NK-92 treated with Interleukin-12 subunit alpha and Interleukin-12 subunit beta, amount 100 ng/mL, for 24 hours (cell line): Measurements from ENCODE around the gene DST.

ENCODE experiments used
- DNase-seq: peaks from one replicate; lab custom pipeline; 2025; lab: John Stamatoyannopoulos, UW

DST gene

DNA sequence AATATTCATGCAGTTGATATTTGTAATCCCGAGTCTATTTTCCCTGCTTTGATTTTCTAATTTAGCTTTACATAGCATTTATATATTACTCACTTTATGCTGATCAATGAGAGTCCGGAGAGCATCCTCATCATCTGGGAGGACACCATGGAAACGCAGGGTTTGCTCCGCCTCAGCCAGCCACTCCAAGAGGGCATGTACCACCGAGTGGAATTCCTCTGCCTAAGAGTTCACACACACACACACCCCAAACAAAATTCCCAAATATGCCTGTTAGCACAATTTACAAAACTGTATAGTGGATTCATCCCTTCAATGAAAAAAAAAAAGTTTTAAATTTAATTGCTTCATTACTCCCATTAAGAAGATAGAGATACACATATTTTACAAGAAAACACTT, 160.7 kb downstream of the DST start:
- no peak for DNase-seq

DNA sequence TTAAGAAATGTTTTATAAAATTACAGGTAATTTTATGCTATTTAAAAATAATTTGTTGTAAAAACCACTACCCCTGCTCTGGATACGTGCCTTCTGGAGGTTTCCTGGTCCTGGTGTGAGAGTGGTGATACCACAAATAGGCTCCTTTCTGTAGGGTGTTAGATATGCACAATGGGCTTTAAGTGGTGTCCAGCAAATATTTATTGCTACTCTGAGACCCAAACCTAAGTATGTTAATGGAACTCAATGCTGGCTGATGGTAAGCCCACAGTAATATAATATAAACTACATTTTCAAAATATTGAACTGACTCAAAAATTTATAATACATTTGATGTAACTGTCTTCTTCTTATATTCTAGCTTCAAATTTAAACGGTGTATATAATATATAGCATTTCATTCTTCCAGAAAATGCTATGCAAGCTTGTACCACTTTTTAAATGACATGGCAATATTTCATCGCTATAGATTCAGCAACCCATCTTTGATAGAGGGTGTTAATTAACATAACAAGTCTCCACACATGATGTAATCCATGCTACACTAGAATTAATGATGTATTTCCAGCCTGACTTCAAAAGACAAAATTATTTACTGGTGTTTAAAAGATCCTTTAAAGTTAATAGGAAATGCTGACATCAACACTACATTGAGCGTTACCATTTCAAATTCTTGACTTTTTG, 161.9 kb downstream of the DST start:
- DNase-seq: no peak

DNA sequence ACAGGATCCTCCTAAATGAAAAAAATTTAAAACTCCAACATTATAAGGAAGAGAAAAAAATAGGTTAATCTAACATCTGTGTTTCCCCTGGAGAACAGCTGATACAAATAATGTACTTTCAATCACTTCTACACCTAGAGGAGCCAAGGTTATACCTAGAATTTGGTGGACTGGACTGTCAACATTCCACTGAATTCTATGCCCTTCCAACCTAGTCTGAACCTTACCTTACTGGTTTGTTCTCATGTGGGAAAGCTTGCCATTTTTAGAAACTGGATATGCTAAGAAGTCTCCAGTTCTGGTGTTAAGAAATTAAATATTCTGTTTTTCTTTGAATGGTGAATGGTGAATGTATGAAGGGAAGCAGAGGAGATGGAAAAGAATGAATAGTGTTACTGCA, 162.4 kb downstream of the DST start:
- DNase-seq: no peak

DNA sequence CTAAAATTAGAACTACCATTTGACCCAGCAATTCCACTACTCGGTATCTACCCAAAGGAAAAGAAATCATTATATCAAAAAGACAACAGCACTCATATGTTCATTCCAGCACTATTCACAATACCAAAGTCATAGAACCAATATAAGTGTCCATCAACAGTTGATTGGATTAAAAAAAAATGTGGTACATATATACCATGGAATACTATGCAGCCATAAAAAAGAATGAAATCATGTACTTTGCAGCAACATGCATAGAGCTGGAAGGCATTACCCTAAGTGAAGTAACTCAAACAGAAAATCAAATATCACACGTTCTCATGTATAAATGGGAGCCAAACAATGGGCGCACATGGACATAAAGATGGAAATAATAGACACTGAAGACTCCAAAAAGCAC, 163.3 kb downstream of the DST start:
- no peak for DNase-seq

DNA sequence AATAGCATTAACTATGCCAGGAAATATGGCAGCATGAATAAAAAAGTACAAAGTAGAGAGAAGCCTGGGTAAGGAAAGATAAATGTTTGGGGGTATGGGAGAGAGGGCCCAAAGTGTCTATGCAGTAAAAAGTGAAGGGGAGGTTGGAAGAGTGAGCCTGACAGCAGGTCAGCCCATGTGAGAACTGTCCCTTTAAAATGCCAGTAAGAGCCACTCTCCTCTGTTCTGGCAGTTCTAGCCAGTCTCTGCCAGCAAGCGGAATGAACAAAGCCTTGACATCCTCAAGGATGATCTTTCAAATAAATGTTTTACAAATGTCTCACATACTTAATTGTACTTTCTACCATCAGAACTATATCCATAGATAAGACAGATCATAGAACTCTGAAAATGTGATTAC, 164.5 kb downstream of the DST start:
- no peak for DNase-seq

DNA sequence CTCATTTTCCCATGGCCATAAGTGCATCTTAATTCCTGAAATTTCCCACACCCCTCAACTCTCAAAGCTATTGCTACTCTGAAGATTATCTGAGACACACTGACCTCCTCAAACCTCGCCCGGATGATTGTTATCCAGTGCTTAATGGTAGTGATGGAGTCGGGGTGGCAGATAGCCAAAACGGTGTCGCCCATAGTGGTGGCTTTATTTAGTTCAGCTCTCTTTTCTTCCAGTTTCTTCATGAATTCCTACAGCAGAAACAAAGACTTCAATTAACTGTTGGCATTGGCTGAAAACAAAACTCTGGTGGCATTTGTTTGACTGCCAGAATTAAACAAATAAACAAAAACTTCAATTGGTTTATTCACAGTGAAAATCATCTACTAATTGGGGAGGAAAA, 165.4 kb downstream of the DST start:
- DNase-seq: no peak

DNA sequence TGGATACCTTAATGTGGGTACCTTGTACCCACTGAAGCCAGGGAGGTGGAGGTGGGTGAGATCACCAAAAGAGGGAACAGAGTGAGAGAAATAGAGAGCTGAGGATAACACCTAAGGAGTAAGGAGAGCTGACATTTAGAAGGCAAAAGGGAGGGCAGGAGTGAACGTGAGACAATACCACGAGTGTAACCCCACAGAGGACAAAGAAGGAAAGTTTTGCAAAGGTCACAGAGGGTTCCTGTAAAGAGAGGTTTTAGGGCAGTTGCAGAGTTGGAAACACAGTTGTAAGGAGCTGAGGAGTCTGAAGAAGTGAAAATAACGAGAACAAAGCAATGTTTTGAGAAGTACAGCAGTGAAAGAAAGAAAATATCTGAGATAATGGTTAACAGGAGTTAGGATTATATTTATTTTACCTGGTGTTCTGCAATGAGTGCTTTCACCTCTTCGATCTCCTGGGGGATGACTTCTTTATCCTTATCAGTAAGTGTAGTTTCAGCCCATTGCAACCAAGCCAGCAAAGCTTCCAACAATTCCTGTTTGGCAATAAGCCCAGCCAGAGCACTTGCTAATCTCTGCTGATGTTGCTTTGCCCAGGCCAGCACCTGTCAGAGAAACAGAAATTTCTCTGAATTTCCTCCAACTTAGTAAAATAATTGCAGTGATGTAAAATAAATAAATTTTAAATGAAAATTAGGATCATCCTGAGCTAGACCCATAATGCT, 166.8 kb downstream of the DST start:
- no peak for DNase-seq

DNA sequence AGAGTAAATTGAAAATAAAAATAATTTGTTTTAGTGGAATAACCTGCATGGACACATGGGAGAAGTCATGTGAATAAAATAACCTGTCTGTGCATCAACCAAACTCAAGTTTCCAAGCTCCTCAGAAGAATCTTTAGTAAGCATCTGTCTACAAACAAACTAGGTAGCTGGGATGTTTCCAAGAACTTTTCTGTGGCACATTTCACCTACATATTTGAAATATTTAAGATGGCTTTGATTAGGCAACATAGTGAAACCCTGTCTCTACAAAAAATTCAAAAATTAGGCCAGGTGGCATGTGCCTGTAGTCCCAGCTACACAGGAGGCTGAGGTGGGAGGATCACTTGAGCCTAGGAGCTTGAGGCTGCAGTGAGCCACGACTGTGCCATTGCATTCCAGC, 168.2 kb downstream of the DST start:
- DNase-seq: no peak

DNA sequence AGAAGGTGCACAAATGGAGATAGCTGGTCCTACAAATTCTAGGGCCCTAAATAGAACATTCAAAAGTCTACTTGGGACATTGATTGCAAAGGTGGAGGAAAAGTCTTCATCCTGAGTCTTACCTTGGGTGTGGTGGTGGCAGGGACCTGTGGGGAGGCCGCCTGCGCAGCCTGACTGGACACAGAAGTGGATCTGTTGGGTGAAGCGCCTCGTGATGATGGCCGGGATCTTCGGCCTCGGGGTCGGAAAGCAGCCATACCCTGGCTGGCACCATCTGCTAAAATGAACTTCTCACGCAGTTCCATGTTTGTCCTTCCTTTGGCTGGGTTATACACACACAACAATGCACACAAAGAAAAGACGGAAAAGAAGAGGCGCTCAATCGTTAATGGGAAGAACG, 179.2 kb downstream of the DST start:
- DNase-seq: no peak

DNA sequence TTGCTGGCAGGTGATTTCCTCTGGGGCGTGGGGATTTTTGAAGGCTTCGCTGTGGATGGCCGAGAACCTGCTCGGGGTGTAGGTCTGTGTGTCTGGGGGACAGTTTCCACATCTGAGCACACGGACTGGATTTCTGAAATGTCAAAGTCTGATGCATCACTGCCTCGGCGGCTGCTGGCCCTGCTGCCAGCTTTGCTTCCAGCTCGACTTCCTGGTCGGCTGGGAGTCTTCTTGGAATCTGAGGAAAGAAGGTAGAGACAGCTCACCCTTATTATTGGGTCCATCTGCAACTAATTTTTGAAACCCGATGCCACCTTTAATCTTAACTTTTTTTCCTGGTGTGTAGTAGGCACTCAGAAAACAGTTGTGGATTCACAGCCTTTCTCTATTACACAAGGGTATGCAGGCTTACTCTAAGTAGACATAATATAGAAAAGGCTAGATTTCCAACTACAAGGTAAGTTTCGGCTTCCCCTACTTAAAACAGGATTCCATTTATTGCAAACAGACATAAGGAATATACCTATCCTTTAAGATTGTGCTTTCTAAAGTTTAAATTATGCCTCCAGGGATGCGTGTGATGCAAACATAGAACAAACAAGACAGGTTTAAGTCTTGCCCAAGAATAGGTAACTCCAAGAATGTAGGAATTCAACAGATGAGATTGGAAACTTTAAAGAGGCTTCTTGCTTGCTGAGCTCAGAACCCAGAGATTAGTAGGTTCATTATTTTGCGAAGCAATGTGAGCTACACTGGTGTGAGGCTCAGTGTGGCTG, 183.5 kb downstream of the DST start:
- no peak for DNase-seq

DNA sequence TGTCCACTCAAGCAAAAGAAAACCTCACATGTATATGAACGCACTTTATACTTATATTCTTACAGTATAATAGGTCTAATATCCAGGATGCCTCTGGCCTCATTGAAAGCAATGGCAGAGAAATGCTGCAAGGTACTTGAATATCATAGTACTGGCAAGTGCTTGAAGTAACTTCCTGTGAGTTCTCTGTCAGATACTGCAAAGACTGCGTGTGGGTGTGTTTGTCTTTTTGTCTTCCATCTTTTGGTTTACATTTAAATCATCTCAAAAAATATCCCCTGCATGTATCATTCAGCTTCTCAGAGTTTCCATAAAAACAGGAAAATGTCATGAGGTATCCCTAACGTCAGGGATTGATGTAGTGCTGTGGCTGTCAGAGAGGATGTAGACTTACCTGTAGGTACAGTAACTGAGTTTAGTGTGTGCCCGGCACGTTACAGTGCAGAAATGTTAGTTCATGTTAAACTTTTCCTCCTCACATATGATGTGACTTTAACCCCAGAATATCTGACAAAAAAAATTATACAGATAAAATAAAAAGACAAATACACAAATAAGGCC, 184.3 kb downstream of the DST start:
- DNase-seq: no peak

DNA sequence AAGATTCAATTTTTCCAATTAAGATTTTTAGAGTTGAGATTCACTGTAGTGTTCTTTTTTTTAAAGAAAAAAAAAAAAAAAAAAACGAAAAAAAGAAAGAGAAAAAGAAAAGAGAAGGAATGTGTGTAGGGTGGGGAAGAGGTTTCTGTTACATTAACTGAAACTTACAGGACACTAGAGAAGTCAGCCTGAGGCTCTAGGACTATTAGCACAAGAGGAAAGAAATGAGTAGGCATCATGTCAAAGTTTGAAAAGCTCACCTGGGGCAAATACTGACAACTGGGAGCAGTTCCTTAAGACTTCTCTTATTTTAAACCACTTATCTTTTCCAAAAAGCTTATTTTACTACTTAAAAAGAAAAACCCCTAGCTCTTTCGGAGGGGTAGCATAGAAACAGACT, 185.9 kb downstream of the DST start:
- DNase-seq: no peak

DNA sequence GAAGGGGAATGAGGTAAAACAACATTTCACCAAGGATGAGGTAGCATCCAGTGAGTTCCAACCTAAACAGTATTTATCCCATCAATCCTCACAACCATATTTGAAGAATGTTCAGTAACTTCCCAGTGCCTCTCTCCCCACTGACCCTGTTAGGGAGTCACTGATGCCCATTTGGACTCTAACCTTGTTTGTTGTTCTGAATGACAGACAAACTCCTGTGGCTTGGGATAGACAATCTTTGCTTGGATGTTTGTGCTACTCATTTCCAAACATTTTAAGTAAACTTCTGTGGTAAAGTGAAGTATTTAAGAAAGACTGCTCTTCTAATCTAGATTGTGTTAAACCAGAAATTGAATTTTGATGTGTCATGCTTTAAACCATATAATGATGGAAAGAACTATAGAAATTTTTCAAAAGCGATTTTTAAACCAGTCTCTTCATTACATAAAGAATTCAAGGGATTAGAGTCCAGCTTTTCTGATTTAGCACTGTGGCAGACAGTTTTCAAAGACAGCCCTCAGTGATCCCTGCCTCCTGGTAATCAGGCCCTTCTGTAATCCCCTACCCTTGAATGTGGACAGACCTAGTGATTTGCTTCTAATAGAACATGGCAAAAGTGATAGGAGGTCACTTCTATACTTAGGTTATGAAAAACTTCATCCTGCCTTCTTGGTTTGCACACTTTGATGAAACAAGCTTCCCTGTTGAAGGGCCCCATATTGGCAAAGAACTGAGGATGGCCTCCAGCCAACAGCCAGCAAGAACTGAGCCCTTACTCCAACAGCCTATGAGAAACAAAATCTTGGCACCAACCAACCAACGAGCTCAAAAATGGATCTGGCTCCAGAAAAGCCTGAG, 191.6 kb downstream of the DST start:
- DNase-seq: no peak

DNA sequence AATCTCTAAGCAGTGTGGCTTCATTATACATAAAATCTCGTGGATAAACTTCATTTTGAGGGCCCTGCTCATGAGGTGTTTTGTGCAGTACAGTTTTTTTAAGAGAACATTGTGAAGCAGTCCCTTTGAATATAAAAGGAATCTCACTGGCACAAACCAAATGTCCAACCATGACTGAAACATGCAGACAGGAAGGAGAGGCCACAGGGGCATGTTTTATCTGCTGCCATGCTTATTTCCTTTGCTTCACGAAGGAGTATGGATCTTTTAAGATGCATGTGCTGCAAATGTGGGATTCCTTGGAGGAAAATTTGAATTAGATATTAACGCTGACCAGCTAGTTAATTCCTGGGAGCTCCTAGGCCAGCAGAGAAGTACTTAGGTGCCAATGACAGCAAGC, 192.3 kb downstream of the DST start:
- no peak for DNase-seq

DNA sequence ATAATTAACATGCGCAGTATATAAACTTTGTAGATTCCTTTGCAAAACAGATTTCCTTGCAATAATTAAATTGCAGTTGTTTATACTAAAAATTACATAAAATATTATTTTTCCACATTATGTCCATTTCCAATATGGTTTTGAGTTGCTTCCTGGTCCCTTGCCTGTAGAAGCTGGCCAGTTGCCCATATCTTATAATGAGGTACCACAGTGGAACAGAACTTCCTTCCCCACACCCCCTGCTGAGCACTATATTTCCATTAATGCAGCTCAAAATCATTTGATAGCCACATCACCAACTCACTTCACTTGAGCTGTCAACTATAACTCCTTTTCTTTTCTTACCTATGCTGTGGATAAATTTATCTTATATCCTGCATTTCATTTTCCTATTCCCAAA, 194.6 kb downstream of the DST start:
- no peak for DNase-seq

DNA sequence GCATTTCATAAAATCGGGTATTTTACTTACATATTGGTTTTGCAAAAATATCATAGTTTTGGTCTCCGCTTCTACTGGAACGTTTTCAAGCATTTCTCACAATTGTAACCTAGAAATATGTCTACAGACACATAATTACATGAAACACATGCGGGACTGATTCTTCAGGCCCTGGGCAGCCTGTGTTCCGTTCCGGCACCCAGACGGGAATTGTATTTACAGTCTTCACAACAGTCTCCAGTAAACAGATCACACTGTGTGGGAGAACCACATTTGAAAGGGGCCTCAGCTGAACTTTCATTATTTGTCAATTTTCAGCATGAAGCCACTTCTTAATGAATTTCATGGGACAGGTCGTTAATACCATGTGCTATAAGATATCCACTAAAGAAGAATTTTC, 196.9 kb downstream of the DST start:
- no peak for DNase-seq

DNA sequence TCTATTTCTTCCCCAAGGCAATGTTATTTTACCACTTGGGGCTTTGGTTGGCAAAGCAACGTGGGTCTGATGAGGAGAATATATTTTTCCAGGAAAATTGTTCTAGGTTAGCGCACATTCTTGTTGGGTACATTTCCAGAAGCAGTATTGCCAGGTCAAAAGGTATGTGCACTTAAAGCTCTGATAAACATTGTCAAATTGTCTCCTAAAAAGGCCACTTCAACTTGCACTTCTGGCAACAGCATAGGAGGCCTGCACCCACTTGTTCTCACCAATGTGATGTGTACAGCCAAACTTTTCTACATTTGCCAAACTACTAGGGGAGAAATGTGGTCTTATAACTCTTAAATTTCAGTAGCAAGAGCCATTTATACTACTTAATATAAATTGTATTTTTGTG, 197.8 kb downstream of the DST start:
- DNase-seq: no peak

DNA sequence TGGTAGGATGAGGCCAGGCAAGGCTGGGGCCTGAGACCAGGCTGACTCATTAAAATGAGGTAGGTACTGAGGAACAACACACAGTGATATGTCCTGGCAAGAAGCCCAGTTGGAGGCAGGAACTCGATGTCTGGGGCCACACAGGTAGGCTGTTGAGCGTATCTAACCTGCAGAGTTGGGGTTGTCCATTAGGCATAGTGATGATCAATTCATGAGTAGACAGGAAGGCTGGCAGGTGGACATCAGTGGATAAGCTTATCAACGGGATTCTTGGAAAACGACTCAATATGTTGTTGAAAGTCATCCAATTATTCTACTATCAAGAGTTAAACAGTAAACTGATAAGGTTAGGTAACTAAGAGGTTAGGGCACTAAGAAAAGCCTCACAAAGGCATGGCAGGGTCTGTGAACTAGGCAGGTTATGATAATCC, 202.1 kb downstream of the DST start:
- DNase-seq: no peak

DNA sequence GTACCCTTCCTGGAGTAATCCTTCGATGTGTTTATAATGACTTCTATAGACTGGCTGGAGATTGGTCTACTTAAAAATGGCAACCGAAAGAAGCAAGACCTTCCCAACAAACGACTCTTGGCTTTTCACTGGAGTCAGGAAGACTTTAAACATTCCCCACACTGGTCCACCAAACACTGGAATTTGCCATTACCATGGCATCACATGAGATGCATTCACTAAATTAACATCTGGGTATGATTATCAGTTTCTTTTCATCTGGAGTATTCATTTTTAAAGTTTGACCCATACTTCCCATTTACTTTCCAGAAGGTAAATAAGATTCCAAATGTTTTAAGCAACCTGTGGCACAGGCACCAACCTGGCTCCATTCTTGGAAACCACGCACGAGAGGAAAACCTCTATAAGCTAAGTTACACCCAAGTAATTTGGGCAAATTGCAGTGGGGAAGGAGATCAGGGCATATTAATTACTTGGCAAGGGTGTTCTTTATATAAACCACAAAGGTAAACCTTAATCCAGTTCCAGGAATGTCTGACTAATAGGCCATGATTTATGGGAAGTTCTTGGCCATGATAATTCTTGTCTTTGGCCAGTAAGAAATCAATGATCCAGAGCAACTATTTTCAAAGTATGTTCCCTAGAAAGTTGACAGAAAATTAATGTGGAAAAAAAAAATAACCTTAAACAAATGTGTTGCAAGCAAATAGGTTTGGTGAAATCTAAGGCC, 205.4 kb downstream of the DST start:
- DNase-seq: no peak

DNA sequence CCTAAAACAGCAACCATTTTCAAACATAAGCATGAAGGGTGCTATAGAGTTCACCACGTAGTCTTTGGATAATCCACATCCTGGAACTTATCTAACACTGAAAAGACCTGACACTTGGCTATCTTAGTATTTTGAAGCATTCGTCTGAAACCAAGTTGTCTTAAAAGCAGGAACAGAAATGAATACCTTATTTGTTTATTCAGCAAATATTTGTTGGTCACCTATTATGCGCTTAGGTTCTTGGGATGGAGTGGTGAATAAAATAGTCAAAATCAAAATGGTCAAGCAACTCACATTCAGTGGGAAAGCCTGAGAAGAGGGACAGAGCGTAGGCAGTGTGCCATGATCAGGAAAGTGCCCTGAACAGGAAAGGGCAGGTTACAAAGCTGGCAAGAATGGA, 206.9 kb downstream of the DST start:
- no peak for DNase-seq

DNA sequence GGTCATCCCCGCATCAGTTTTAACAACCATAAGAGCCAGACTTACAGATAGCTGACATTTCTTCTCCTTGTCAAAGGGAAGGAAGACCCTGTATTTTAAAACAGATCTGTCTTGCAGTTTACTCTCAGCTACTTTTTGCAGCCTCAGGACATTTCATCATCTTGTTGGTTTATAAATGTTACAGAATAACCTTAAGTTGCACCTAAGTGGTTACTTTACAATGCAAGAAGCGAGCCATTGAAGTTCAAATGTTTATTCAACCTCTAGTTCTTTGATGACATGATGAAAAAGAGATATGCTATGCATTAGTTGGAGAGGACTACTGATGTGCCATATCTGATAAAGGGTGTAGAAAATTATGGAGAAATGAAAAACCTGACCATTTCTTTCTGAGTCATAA, 207.4 kb downstream of the DST start:
- DNase-seq: no peak
